Neural progenitor cell (in vitro differentiated cells): ENCODE measurements around the gene ALPK1.

Experiments used
- EZH2 ChIP-seq: fragments of 200-600 bp; sonication (generic); IDR thresholded peaks from 2 replicates; pipeline ENCODE4 v1.6.1; 2017; ENCODE audit warnings: antibody characterized with exemption, mild to moderate bottlenecking, moderate library complexity
- EZH2phosphoT487 ChIP-seq: fragments of 200-600 bp; sonication (generic); IDR thresholded peaks from 2 replicates; pipeline ENCODE4 v1.6.1; 2017; ENCODE audit warnings: antibody characterized with exemption
- TF ChIP-seq, protein P1 (sequence below): fragments of 200-600 bp; sonication (generic); IDR thresholded peaks from 2 replicates; pipeline ENCODE4 v1.5.1; 2017; ENCODE audit warnings: antibody characterized with exemption, mild to moderate bottlenecking

DNA sequence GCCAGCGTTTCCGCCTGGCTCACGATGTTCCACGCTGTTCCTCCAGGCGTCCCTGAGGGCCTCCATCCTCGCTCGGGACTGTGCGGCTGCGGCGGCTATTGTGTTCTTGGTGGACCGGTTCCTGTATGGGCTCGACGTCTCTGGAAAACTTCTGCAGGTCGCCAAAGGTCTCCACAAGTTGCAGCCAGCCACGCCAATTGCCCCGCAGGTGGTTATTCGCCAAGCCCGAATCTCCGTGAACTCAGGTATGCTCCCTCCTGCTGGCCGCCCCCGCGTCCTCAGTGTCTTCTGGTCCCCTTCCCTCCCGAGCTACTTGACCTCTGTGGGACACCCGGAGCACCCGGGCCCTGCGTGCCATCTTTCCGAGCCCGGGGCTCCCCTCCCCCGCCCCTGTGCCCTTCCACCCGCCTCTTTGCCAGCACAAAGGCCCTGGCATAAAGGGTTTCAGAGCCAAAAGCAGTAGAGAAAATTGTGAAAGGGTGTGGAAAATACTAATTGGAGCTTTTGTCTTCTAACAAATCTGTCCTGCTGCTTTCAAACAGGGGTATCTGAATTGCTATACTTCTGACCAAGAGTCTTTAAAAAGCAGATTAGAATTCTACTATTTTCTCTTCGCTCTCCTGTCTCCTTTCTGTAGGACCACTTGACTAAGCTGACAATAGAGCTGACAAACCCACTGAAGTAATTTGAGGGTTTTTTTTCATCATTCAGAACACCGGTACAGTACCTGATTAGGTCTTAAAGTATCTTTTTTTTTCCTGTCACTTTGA is 114.8 kb downstream of the ALPK1 start:
- TF ChIP-seq, protein P1, sequence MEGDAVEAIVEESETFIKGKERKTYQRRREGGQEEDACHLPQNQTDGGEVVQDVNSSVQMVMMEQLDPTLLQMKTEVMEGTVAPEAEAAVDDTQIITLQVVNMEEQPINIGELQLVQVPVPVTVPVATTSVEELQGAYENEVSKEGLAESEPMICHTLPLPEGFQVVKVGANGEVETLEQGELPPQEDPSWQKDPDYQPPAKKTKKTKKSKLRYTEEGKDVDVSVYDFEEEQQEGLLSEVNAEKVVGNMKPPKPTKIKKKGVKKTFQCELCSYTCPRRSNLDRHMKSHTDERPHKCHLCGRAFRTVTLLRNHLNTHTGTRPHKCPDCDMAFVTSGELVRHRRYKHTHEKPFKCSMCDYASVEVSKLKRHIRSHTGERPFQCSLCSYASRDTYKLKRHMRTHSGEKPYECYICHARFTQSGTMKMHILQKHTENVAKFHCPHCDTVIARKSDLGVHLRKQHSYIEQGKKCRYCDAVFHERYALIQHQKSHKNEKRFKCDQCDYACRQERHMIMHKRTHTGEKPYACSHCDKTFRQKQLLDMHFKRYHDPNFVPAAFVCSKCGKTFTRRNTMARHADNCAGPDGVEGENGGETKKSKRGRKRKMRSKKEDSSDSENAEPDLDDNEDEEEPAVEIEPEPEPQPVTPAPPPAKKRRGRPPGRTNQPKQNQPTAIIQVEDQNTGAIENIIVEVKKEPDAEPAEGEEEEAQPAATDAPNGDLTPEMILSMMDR = no peak
- TF ChIP-seq EZH2 (no peak), EZH2phosphoT487 (peak; percentile 33)
